Colonic mucosa (tissue), 4 donors: Measurements from ENCODE around the gene ARRB2. TPM values are rescaled to one million over a fixed set of nuclear protein-coding genes. Genes with fewer than 3 reads are reported as not detected.

Source experiments
- DNase-seq: peaks from one replicate; pipeline ENCODE4 v3.0.0-alpha.2; 2020
- H3K27ac ChIP-seq: fragments of 200-600 bp; one replicate; pipeline ENCODE4 v1.8.0; 2021
- H3K27me3 ChIP-seq: fragments of 200-600 bp; one replicate; pipeline ENCODE4 v1.8.0; 2021
- H3K36me3 ChIP-seq: fragments of 200-600 bp; one replicate; pipeline ENCODE4 v1.8.0; 2021
- H3K4me1 ChIP-seq: fragments of 200-600 bp; one replicate; pipeline ENCODE4 v1.8.0; 2021; ENCODE audit warnings: mild to moderate bottlenecking
- H3K4me3 ChIP-seq: fragments of 200-600 bp; one replicate; pipeline ENCODE4 v1.8.0; 2021
- H3K9ac ChIP-seq, 2 donors: one replicate each; pipeline ENCODE4 v1.7.0; 2013; ENCODE audit warnings: control low read depth in 2 of 2, low read depth in 2 of 2, low read length in 2 of 2
- H3K9me3 ChIP-seq: fragments of 200-600 bp; one replicate; pipeline ENCODE4 v1.8.0; 2021
- CTCF ChIP-seq: fragments of 200-600 bp; IDR thresholded peaks from one replicate; pipeline ENCODE4 v1.8.0; 2022; ENCODE audit warnings: antibody characterized with exemption, mild to moderate bottlenecking
- intact Hi-C: fragments of 100-400 bp; cut with DNase I; formaldehyde crosslinking; loops from one replicate; pipeline ENCODE4 v1.14.1; 2022
- total RNA-seq, 2 donors: library from RNA; stranded (reverse); fragmentation: NEBNext Ultra II Directional in 1 of 2; extraction: Animal tissue kit (Norgen Biotek cat#: 25700) in 1 of 2; gene quantifications; one replicate each; pipeline ENCODE4 v1.2.1, GENCODE V29; 2021
- donor health status: healthy.
- donor health status: DM: no; HTN: no; CAD: no.
- donor health status: DM: no; HTN: no; CAD: no.

The ARRB2 gene
- total RNA-seq, 2 donors from 2014 or later, result 41.0 to 42.8 TPM

GRCh38 chr17:4748686-4749085 lies 38.3 kb downstream of the ARRB2 start:
- Histone ChIP-seq H3K9ac (no peak overlapping the region), H3K36me3 (no peaks in the 10 kb centered on the region), H3K27ac (no peak overlapping the region), H3K9me3 (no peaks in the 10 kb centered on the region), H3K4me3 (no peak overlapping the region), H3K27me3 (no peaks in the 10 kb centered on the region), H3K4me1 (peaks cover 3% of the 10 kb centered on the region)
- no peak for DNase-seq
- intact Hi-C loops, result no loop called here
- TF ChIP-seq CTCF, result no peak

DNA sequence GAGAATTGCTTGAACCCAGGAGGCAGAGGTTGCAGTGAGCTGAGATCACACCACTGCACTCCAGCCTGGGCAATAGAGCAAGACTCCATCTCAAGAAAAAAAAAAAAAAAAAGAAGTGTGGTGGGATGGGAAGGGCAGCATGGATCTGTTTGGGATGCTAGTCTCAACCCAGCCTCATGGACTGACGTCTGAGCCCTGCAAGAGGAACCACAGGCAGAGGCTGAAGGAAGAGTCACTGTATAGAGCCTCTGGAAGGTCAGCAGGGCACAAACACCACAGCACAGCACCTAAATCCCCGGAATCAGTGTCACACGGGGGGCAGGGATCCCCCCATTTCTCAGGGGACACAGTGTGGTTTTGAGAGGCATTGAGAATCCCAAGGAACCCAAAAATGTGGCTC lies 40.2 kb downstream of the ARRB2 start:
- intact Hi-C loops, result no loop called here
- no peak for DNase-seq
- Histone ChIP-seq H3K27ac (no peak overlapping the region), H3K36me3 (no peaks in the 10 kb centered on the region), H3K9me3 (no peaks in the 10 kb centered on the region), H3K4me3 (no peak overlapping the region), H3K4me1 (peaks cover under 1% of the 10 kb centered on the region), H3K9ac (no peak overlapping the region), H3K27me3 (no peaks in the 10 kb centered on the region)
- no peak for TF ChIP-seq CTCF

DNA sequence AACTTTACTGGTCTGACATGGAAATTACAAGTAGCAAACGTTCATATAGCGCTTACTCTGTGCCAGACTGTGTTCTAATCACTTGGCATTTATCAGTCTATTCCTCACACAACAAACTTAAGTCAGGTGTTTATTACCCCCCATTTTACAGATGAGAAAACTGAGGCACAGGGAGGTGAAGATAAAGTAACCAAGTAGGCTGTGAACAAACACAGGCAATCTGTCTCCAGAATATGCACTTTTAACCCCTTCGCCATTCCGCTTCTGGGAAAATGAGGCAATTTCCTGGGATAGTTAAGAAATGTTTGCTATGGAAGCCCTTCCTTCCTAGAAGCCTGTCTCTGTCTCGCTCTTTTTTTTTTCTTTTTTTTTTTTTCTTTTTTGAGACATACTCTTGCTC lies 41.5 kb downstream of the ARRB2 start:
- Histone ChIP-seq H3K4me1 (no peaks in the 10 kb centered on the region), H3K4me3 (no peak overlapping the region), H3K9me3 (no peaks in the 10 kb centered on the region), H3K27ac (no peak overlapping the region), H3K27me3 (no peaks in the 10 kb centered on the region), H3K9ac (no peak overlapping the region), H3K36me3 (no peaks in the 10 kb centered on the region)
- DNase-seq, result no peak
- no peak for TF ChIP-seq CTCF
- intact Hi-C loops, result no loop called here

DNA sequence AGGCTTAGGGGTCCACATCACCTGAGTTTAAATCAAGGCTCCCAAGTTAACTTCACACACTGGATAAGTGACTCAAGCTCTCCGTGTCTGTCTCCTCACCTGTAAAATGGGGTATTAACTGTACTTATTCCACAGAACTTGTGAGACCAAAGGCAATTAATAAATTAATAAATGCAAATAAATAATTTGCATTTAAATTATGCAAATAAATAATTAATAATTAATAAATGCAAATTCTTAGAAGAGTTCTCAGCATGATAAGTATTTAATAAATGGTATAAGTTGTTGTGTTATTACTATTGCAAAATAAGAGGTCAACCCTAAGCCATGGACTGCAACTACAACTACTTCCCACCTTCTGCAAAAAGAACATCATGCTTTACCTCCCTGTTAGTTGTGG lies 43.0 kb downstream of the ARRB2 start:
- Histone ChIP-seq H3K9ac (no peak overlapping the region), H3K4me1 (no peaks in the 10 kb centered on the region), H3K27ac (no peak overlapping the region), H3K27me3 (no peaks in the 10 kb centered on the region), H3K4me3 (no peak overlapping the region), H3K9me3 (no peaks in the 10 kb centered on the region), H3K36me3 (no peaks in the 10 kb centered on the region)
- intact Hi-C loops, result no loop called here
- no peak for DNase-seq
- no peak for TF ChIP-seq CTCF

- Histone ChIP-seq H3K9ac (no peak overlapping the region), H3K4me1 (no peaks in the 10 kb centered on the region), H3K4me3 (no peak overlapping the region), H3K9me3 (no peaks in the 10 kb centered on the region), H3K27ac (no peak overlapping the region), H3K36me3 (no peaks in the 10 kb centered on the region), H3K27me3 (no peaks in the 10 kb centered on the region)
- no peak for TF ChIP-seq CTCF
- DNase-seq, result no peak
- intact Hi-C loops, result no loop called here
Observed at GRCh38 chr17:4759776-4760236, 49.4 kb downstream of the ARRB2 start.

GRCh38 chr17:4764595-4764994 lies 54.2 kb downstream of the ARRB2 start:
- intact Hi-C loops, result no loop called here
- no peak for TF ChIP-seq CTCF
- H3K9me3 ChIP-seq, result no peaks in the 10 kb centered on the region
- no peaks in the 10 kb centered on the region for H3K27me3 ChIP-seq
- no peak overlapping the region for H3K9ac ChIP-seq
- no peaks in the 10 kb centered on the region for H3K36me3 ChIP-seq
- H3K27ac ChIP-seq, result no peak overlapping the region
- no peak for DNase-seq
- H3K4me1 ChIP-seq, result no peaks in the 10 kb centered on the region
- no peak overlapping the region for H3K4me3 ChIP-seq
